Upper lobe of left lung (tissue), 6 donors: ENCODE data around the gene NFKBIL1. TPM values are rescaled to one million over a fixed set of nuclear protein-coding genes. Genes with fewer than 3 reads are reported as not detected.
"Not testable (repeated sequence)": the region's sequence is repeated elsewhere in the genome, so short reads cannot be mapped to it uniquely, and the experiment has no call there.

ENCODE experiments used
- ATAC-seq, 2 donors: fragments of 200-7000 bp; cut with Tn5 transposase; one replicate each; pipeline ENCODE4 v1.9.1; 2022; ENCODE audit warnings: mild to moderate bottlenecking in 2 of 2, moderate library complexity in 2 of 2; ENCODE audit not compliant: low FRiP score in 2 of 2
- DNase-seq, 2 donors: peaks; one replicate each; pipeline ENCODE4 v3.0.0-alpha.2; 2019 to 2020
- H3K27ac ChIP-seq, 4 donors: fragments of 200-600 bp; sonication (generic); one replicate each; pipeline ENCODE4 v1.5.1; 2016 to 2019
- H3K27me3 ChIP-seq, 4 donors: fragments of 200-600 bp; sonication (generic); one replicate each; pipeline ENCODE4 v1.5.1; 2017 to 2019
- H3K36me3 ChIP-seq, 4 donors: fragments of 200-600 bp; sonication (generic); one replicate each; pipeline ENCODE4 v1.5.1; 2016 to 2019
- H3K4me1 ChIP-seq, 4 donors: fragments of 200-600 bp; sonication (generic); one replicate each; pipeline ENCODE4 v1.5.1; 2018 to 2019
- H3K4me3 ChIP-seq, 4 donors: fragments of 200-600 bp; sonication (generic); one replicate each; pipeline ENCODE4 v1.5.1; 2017 to 2019; ENCODE audit warnings: mild to moderate bottlenecking in 2 of 4, moderate library complexity in 1 of 4
- H3K9me3 ChIP-seq, 4 donors: fragments of 200-600 bp; sonication (generic); one replicate each; pipeline ENCODE4 v1.5.1; 2018 to 2019
- EP300 ChIP-seq, 4 donors: sonication (generic); formaldehyde crosslinking; IDR thresholded peaks; one replicate each; pipeline ENCODE4 v1.5.1; 2017; ENCODE audit warnings: antibody characterized with exemption in 4 of 4, control low read depth in 2 of 4
- POLR2AphosphoS5 ChIP-seq, 2 donors: sonication (generic); formaldehyde crosslinking; IDR thresholded peaks; one replicate each; pipeline ENCODE4 v1.5.1; 2017; ENCODE audit warnings: antibody characterized with exemption in 2 of 2
- WGBS, 2 donors: methylation state at CpG; one replicate each; pipeline ENCODE4 v1.1.5; 2017 to 2018; 5-methylcytosine and 5-hydroxymethylcytosine counted together
- total RNA-seq, 6 donors: library from RNA; depleted of rRNA in 4 of 6; stranded (reverse); fragments of >200 nt in 4 of 6; gene quantifications; one replicate each; pipeline versions ENCODE4 v1.1.0 to v1.2.1, GENCODE V29; 2016 to 2021
- TF ChIP-seq, protein P1 (sequence below), 6 experiments: fragments of 450-650 bp in 4 of 6; fragments of 200-600 bp in 2 of 6; sonication (generic) in 2 of 6; IDR thresholded peaks; one replicate each; pipeline ENCODE4 v1.5.1; 2016 to 2019; ENCODE audit warnings: antibody characterized with exemption in 6 of 6
- donor health status: DM: no; HTN: no; CAD: no; lungs with moderate emphysema.
- donor health status: DM: no; HTN: yes; CAD: no; lungs with severe emphysema.

NFKBIL1 gene
- total RNA-seq, 6 donors from 2014 or later: 18.2 to 45.1 (median 23.8) TPM

DNA sequence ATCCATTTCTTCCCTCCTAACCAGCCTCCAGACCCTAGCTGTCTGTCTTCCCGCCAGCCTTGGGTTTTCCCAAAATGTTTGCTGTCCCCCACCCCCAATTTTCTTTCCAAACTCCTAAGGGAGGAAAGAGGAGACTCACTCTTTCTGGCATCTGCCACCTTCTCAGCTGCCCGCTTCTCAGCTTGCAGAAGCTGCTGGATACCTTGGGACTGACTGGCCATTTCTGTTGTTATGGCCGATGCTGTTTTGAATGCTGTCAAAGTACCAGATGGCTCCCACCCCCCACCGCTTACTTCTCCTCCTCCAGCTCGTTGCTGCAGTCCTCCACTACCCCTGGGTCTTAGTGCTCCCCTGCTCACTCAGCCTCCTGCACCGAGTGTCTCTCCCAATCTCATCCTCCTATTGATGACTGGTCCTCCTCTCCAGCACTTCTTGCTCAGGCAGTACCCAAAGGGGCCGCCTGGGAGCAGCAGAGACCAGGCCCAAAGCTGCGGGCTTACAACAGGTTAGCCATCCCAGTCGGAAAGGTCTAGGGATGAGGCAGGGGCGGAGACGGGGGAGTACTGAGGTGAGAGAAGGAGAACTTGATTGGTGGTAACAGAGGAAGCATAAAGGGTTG lies 960 bp upstream of the NFKBIL1 start, which contains the start of gene ATP6V1G2:
TSS of gene ATP6V1G2 (minus strand) at position 270 of the 619 bp plus-strand sequence. CDS start at position 221, 49 bp downstream.
- WGBS, 2 donors: 9 to 17% methylated on average over 11 of the region's 11 CpGs
- peaks cover 0 to 23% (median 8%) of the 10 kb centered on the region in 4 donors for H3K36me3 ChIP-seq

DNA sequence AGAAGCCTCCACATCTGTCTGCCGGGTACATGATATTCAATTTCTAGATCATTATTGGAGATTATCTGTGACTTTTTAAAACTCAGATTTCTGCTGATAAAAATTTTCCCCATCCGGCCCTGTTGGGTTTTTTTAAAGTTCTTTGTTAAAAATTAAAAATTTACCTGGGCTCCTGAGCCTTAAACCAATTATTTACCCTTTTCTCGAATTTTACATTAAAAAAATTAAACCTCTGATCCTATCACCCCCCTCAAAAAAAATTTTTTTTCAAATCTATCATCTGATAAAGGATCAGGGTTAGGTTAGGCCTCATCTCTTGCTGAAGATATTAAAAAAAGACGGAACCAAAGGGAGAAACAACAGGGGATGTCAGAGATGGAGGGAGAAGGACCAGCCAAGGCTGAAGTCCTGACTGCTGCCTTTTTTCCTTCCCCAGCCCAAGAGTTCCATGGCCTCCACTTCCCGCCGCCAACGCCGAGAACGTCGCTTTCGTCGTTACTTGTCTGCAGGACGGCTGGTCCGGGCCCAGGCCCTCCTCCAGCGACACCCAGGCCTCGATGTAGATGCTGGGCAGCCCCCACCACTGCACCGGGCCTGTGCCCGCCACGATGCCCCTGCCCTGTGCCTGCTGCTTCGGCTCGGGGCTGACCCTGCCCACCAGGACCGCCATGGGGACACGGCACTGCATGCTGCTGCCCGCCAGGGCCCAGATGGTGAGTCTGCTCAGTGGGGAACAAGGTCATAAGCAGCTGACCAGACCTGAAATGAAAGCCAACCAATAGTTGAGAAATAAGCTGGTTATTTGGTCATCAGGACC lies 527 bp downstream of the NFKBIL1 start:
- ATAC-seq (peak in 1 of 2 donors; percentile 1), DNase-seq (peak in 1 of 2 donors; percentile 85)
- Histone ChIP-seq H3K27ac (peak overlapping the region; percentile 79 to 87 (median 83)), H3K4me1 (peaks cover 13 to 30% (median 20%) of the 10 kb centered on the region in 4 donors), H3K9me3 (no peaks in the 10 kb centered on the region), H3K36me3 (peaks cover 0 to 24% (median 10%) of the 10 kb centered on the region in 4 donors), H3K4me3 (peak overlapping the region in 3 of 4 donors; percentile 42 to 54 (median 45)), H3K27me3 (no peaks in the 10 kb centered on the region)
- no peak for TF ChIP-seq EP300 (IDR thresholded peaks at IDR 0.05)
- TF ChIP-seq POLR2AphosphoS5 (IDR thresholded peaks at IDR 0.05): no peak
- TF ChIP-seq, protein P1, sequence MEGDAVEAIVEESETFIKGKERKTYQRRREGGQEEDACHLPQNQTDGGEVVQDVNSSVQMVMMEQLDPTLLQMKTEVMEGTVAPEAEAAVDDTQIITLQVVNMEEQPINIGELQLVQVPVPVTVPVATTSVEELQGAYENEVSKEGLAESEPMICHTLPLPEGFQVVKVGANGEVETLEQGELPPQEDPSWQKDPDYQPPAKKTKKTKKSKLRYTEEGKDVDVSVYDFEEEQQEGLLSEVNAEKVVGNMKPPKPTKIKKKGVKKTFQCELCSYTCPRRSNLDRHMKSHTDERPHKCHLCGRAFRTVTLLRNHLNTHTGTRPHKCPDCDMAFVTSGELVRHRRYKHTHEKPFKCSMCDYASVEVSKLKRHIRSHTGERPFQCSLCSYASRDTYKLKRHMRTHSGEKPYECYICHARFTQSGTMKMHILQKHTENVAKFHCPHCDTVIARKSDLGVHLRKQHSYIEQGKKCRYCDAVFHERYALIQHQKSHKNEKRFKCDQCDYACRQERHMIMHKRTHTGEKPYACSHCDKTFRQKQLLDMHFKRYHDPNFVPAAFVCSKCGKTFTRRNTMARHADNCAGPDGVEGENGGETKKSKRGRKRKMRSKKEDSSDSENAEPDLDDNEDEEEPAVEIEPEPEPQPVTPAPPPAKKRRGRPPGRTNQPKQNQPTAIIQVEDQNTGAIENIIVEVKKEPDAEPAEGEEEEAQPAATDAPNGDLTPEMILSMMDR (IDR thresholded peaks at IDR 0.05): no peak
- WGBS, 2 donors: 70% methylated on average over 17 to 24 of the region's 24 CpGs

More for the DNA sequence above, 960 bp upstream of the NFKBIL1 start, which contains the start of gene ATP6V1G2:
- H3K9me3 ChIP-seq: no peaks in the 10 kb centered on the region
- DNase-seq (peak; percentile 84 to 96), ATAC-seq (peak; percentile 90 to 93)
- H3K27me3 ChIP-seq: no peaks in the 10 kb centered on the region
- peak within 1 kb of the TSS; percentile 22 to 54 (median 44) for H3K4me3 ChIP-seq
- peak within 1 kb of the TSS; percentile 79 to 87 (median 83) for H3K27ac ChIP-seq
- TF ChIP-seq POLR2AphosphoS5 (IDR thresholded peaks at IDR 0.05): peak in 1 of 2 donors; percentile 27
- TF ChIP-seq EP300 (IDR thresholded peaks at IDR 0.05): no peak
- TF ChIP-seq, protein P1 (IDR thresholded peaks at IDR 0.05): peak; percentile 92 to 98 (median 96)
- H3K4me1 ChIP-seq: peaks cover 18 to 37% (median 25%) of the 10 kb centered on the region in 4 donors

DNA sequence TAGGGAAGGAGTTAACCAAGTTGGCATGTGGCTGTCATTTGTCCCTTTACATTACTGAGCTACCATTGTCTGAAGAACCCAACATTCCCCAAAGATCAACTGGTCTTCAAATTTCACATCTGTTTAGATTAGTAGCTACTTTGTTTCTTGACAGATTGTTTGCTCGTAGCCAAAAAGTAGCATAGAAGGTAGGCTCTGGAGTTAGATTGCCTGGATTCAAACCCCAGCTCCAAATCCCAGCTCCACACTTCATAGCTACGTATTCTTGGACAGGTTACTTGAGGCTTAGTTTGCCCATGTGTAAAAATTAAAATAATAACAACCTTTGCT lies 1.1 kb downstream of the NFKBIL1 start:
- Histone ChIP-seq H3K9me3 (no peaks in the 10 kb centered on the region), H3K36me3 (peaks cover 0 to 30% (median 10%) of the 10 kb centered on the region in 4 donors), H3K4me1 (peaks cover 12 to 27% (median 18%) of the 10 kb centered on the region in 4 donors), H3K27ac (peak overlapping the region; percentile 79 to 87 (median 83)), H3K27me3 (no peaks in the 10 kb centered on the region), H3K4me3 (peak overlapping the region in 2 of 4 donors; percentile 45 to 54)
- WGBS, 2 donors: 98 to 100% methylated on average over 2 of the region's 2 CpGs
- ATAC-seq: no peak
- no peak for TF ChIP-seq EP300 (IDR thresholded peaks at IDR 0.05)
- DNase-seq: no peak

DNA sequence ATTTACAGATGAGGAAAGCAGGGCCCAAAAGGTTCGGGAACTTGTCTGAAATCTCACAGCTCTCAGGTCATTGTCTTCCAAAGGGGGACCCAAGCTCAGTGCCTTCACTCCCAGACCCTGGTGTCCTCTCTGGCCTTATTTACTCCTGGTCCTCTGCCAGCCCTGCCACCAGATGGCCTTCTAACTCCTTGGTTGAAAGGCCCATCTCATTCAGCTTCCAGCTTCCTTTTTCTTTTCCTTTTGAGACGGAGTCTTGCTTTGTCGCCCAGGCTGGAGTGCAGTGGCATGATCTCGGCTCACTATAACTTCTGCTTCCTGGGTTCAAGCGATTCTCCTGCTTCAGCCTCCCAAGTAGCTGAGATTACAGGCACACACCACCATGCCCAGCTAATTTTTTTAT lies 4.0 kb downstream of the NFKBIL1 start:
- WGBS, 2 donors: 37 to 44% methylated on average over 5 of the region's 5 CpGs
- Histone ChIP-seq H3K27ac (peak overlapping the region in 2 of 4 donors; percentile 24 to 34), H3K36me3 (peaks cover 0 to 42% (median 12%) of the 10 kb centered on the region in 4 donors), H3K4me1 (peaks cover 12 to 25% (median 17%) of the 10 kb centered on the region in 4 donors)
- TF ChIP-seq, protein P1 (IDR thresholded peaks at IDR 0.05): peak; percentile 25 to 75 (median 52)
- ATAC-seq: peak in 1 of 2 donors; percentile 22
- not testable (repeated sequence) for H3K27me3 ChIP-seq, H3K9me3 ChIP-seq, H3K4me3 ChIP-seq
- peak in 1 of 2 donors; percentile 82 for DNase-seq

DNA sequence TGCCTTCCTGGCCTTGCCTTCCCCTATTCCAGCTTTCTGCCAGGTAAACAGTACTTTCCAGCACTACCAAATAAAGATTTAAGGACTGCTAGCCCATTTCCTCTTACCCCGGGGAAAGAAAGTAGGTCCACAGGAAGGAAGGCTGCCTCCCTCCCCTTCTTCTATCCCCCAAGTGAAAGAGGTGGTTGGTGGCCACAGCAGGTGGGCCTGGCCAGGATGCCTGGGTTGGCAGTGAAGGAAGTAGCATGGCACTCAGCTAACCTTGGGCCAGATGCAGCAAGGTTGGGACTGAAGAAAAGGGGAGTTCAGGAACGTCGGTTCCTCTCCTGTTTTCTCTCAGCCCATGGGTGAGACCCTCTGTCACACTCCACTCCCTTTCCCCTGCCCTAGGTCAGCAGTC lies 8.9 kb downstream of the NFKBIL1 start:
- Histone ChIP-seq H3K36me3 (peaks cover 0 to 48% (median 22%) of the 10 kb centered on the region in 4 donors), H3K27me3 (no peaks in the 10 kb centered on the region), H3K4me1 (peaks cover 36 to 40% (median 38%) of the 10 kb centered on the region in 4 donors), H3K27ac (no peak overlapping the region), H3K9me3 (no peaks in the 10 kb centered on the region), H3K4me3 (no peak overlapping the region)
- DNase-seq (no peak), ATAC-seq (no peak)
- WGBS, 2 donors: 67 to 79% methylated on average over 3 of the region's 3 CpGs
- no peak for TF ChIP-seq EP300 (IDR thresholded peaks at IDR 0.05)
